Gastroesophageal sphincter (tissue), 4 donors: ENCODE measurements around the gene ACP7. TPM values are rescaled to one million over a fixed set of nuclear protein-coding genes. Genes with fewer than 3 reads are reported as not detected.
"Not testable (repeated sequence)": the region's sequence is repeated elsewhere in the genome, so short reads cannot be mapped to it uniquely, and the experiment has no call there.

ENCODE experiments used
- ATAC-seq: fragments of 150-250 bp; one replicate; pipeline ENCODE4 v1.9.1; 2016; ENCODE audit warnings: mild to moderate bottlenecking, moderate library complexity
- H3K27ac ChIP-seq, 4 donors: fragments of 200-600 bp; sonication (generic) in 3 of 4; 1 replicate in 3 of 4; 2 replicates in 1 of 4; pipeline ENCODE4 v1.5.1; 2016 to 2019
- H3K27me3 ChIP-seq: fragments of 200-600 bp; sonication (generic); one replicate; pipeline ENCODE4 v1.5.1; 2019
- H3K36me3 ChIP-seq, 2 donors: fragments of 200-600 bp; sonication (generic); one replicate each; pipeline ENCODE4 v1.5.1; 2019; ENCODE audit warnings: control low read depth in 1 of 2
- H3K4me1 ChIP-seq, 3 donors: fragments of 200-600 bp; sonication (generic); 1 replicate in 2 of 3; 2 replicates in 1 of 3; pipeline ENCODE4 v1.5.1; 2016 to 2019; ENCODE audit warnings: control low read depth in 2 of 3
- H3K4me3 ChIP-seq, 2 donors: fragments of 200-600 bp; sonication (generic); one replicate each; pipeline ENCODE4 v1.5.1; 2019; ENCODE audit warnings: mild to moderate bottlenecking in 1 of 2, moderate library complexity in 1 of 2
- H3K9me3 ChIP-seq, 3 donors: fragments of 200-600 bp; sonication (generic); one replicate each; pipeline ENCODE4 v1.5.1; 2017 to 2019; ENCODE audit warnings: control low read depth in 2 of 3
- CTCF ChIP-seq, 4 experiments: fragments of 200-600 bp in 2 of 4; fragments of 450-650 bp in 2 of 4; sonication (generic) in 1 of 4; IDR thresholded peaks; one replicate each; pipeline ENCODE4 v1.5.1; 2017 to 2019; ENCODE audit warnings: antibody characterized with exemption in 4 of 4, mild to moderate bottlenecking in 2 of 4, moderate library complexity in 2 of 4
- EP300 ChIP-seq: sonication (generic); formaldehyde crosslinking; IDR thresholded peaks from one replicate; pipeline ENCODE4 v1.6.1; 2017; ENCODE audit warnings: antibody characterized with exemption, mild to moderate bottlenecking
- POLR2A ChIP-seq, 2 donors: fragments of 450-650 bp; IDR thresholded peaks; one replicate each; pipeline ENCODE4 v1.6.1; 2017; ENCODE audit warnings: antibody characterized with exemption in 2 of 2, mild to moderate bottlenecking in 2 of 2, moderate library complexity in 1 of 2
- POLR2AphosphoS5 ChIP-seq: sonication (generic); formaldehyde crosslinking; IDR thresholded peaks from one replicate; pipeline ENCODE4 v1.6.1; 2017; ENCODE audit warnings: antibody characterized with exemption
- WGBS, 2 donors: methylation state at CpG; one replicate each; pipeline ENCODE4 v1.1.5; 2018; ENCODE audit warnings: low coverage in 1 of 2; 5-methylcytosine and 5-hydroxymethylcytosine counted together
- total RNA-seq, 4 donors: library from RNA; depleted of rRNA; stranded (reverse); fragments of >200 nt; gene quantifications; one replicate each; pipeline ENCODE4 v1.1.0, GENCODE V29; 2016

The ACP7 gene
- total RNA-seq, 4 donors from 2014 or later, result 0.08 TPM; not detected in 3

GRCh38 chr19:39086386-39086785, 2.2 kb downstream of the ACP7 start:
- WGBS, 2 donors, result 65 to 69% methylated on average over 4 of the region's 4 CpGs
- Histone ChIP-seq H3K9me3 (no peaks in the 10 kb centered on the region), H3K27ac (no peak overlapping the region), H3K27me3 (peaks cover 93% of the 10 kb centered on the region), H3K4me1 (peaks cover 0 to 13% (median 0%) of the 10 kb centered on the region in 3 donors), H3K36me3 (no peaks in the 10 kb centered on the region), H3K4me3 (no peak overlapping the region)
- no peak for ATAC-seq
- TF ChIP-seq CTCF (IDR thresholded peaks at IDR 0.05) (no peak), EP300 (no peak), POLR2A (IDR thresholded peaks at IDR 0.05) (no peak), POLR2AphosphoS5 (no peak)

GRCh38 chr19:39087907-39088686, 3.9 kb downstream of the ACP7 start:
- Histone ChIP-seq H3K36me3 (no peaks in the 10 kb centered on the region), H3K27ac (no peak overlapping the region), H3K9me3 (no peaks in the 10 kb centered on the region), H3K4me3 (no peak overlapping the region), H3K4me1 (peaks cover 0 to 13% (median 0%) of the 10 kb centered on the region in 3 donors), H3K27me3 (peaks cover 93% of the 10 kb centered on the region)
- no peak for ATAC-seq
- TF ChIP-seq EP300 (no peak), CTCF (IDR thresholded peaks at IDR 0.05) (no peak), POLR2A (IDR thresholded peaks at IDR 0.05) (no peak), POLR2AphosphoS5 (no peak)
- 68 to 85% methylated on average over 7 to 8 of the region's 8 CpGs for WGBS, 2 donors

GRCh38 chr19:39090016-39090415, 5.8 kb downstream of the ACP7 start:
- H3K4me3 ChIP-seq, H3K27ac ChIP-seq, ATAC-seq, H3K9me3 ChIP-seq, H3K4me1 ChIP-seq, H3K36me3 ChIP-seq: not testable (repeated sequence)
- WGBS, 2 donors, result 70 to 89% methylated on average over 1 to 4 of the region's 8 CpGs
- peaks cover 91% of the 10 kb centered on the region for H3K27me3 ChIP-seq

- H3K4me3 ChIP-seq, result no peak overlapping the region
- no peaks in the 10 kb centered on the region for H3K4me1 ChIP-seq
- no peak overlapping the region for H3K27ac ChIP-seq
- H3K27me3 ChIP-seq, result peaks cover 91% of the 10 kb centered on the region
- 62 to 88% methylated on average over 1 to 2 of the region's 4 CpGs for WGBS, 2 donors
- no peaks in the 10 kb centered on the region for H3K36me3 ChIP-seq
- TF ChIP-seq CTCF (IDR thresholded peaks at IDR 0.05) (no peak), POLR2AphosphoS5 (no peak), POLR2A (IDR thresholded peaks at IDR 0.05) (no peak), EP300 (no peak)
- no peak for ATAC-seq
- no peaks in the 10 kb centered on the region for H3K9me3 ChIP-seq
These were observed 6.7 kb downstream of the ACP7 start for GRCh38 chr19:39090881-39091280.

- not testable (repeated sequence) for ATAC-seq, H3K9me3 ChIP-seq, H3K27ac ChIP-seq, H3K4me3 ChIP-seq, H3K36me3 ChIP-seq, H3K4me1 ChIP-seq
- H3K27me3 ChIP-seq, result peaks cover 96% of the 10 kb centered on the region
- 55 to 81% methylated on average over 4 to 5 of the region's 5 CpGs for WGBS, 2 donors
These were observed 11.8 kb downstream of the ACP7 start for GRCh38 chr19:39095799-39096540.

- Histone ChIP-seq H3K36me3 (no peaks in the 10 kb centered on the region), H3K4me1 (no peaks in the 10 kb centered on the region), H3K27ac (no peak overlapping the region), H3K9me3 (no peaks in the 10 kb centered on the region), H3K27me3 (peaks cover 87% of the 10 kb centered on the region), H3K4me3 (no peak overlapping the region)
- 43% methylated on average over 1 to 4 of the region's 5 CpGs for WGBS, 2 donors
- TF ChIP-seq CTCF (IDR thresholded peaks at IDR 0.05) (no peak), POLR2A (IDR thresholded peaks at IDR 0.05) (no peak), EP300 (no peak), POLR2AphosphoS5 (no peak)
- ATAC-seq, result no peak
These were observed 13.1 kb downstream of the ACP7 start for GRCh38 chr19:39097299-39097698.
